Trophoblast cell (in vitro differentiated cells and primary cell): ENCODE data around the gene AK3.

Source experiments
- DNase-seq, 2 donors: peaks; one replicate each; pipeline ENCODE4 v3.0.0-alpha.2; 2016
- H2AFZ ChIP-seq: 2 replicates; pipeline ENCODE4 v1.6.1; 2013; ENCODE audit warnings: low read length, moderate library complexity, mild to moderate bottlenecking; ENCODE audit not compliant: insufficient read depth, poor library complexity
- H2AK5ac ChIP-seq: 2 replicates; pipeline ENCODE4 v1.6.1; 2013; ENCODE audit warnings: mild to moderate bottlenecking, low read length
- H2BK120ac ChIP-seq: 2 replicates; pipeline ENCODE4 v1.6.1; 2013; ENCODE audit warnings: low read length, mild to moderate bottlenecking, moderate library complexity; ENCODE audit not compliant: insufficient read depth, poor library complexity
- H2BK12ac ChIP-seq: 2 replicates; pipeline ENCODE4 v1.6.1; 2013; ENCODE audit warnings: mild to moderate bottlenecking, low read length, moderate library complexity
- H2BK5ac ChIP-seq: 2 replicates; pipeline ENCODE4 v1.6.1; 2013; ENCODE audit warnings: low read length, low read depth, moderate library complexity, mild to moderate bottlenecking; ENCODE audit not compliant: poor library complexity
- H3K14ac ChIP-seq: 2 replicates; pipeline ENCODE4 v1.6.1; 2013; ENCODE audit warnings: mild to moderate bottlenecking, low read length
- H3K18ac ChIP-seq: 2 replicates; pipeline ENCODE4 v1.6.1; 2013; ENCODE audit warnings: mild to moderate bottlenecking, low read length
- H3K23ac ChIP-seq: 2 replicates; pipeline ENCODE4 v1.6.1; 2013; ENCODE audit warnings: low read length
- H3K27ac ChIP-seq: 2 replicates; pipeline ENCODE4 v1.5.1; 2013; ENCODE audit warnings: low read depth, mild to moderate bottlenecking, inconsistent platforms, low read length, moderate library complexity
- H3K27me3 ChIP-seq: 2 replicates; pipeline ENCODE4 v1.6.1; 2013; ENCODE audit warnings: inconsistent platforms, mild to moderate bottlenecking, low read length, moderate library complexity; ENCODE audit not compliant: insufficient read depth
- H3K36me3 ChIP-seq, 2 experiments: 1 replicate in 1 of 2; 2 replicates in 1 of 2; pipeline ENCODE4 v1.6.1; 2013; ENCODE audit warnings: low read length in 2 of 2, mild to moderate bottlenecking in 2 of 2, moderate library complexity in 1 of 2; ENCODE audit not compliant: insufficient read depth in 2 of 2, control insufficient read depth in 1 of 2
- H3K4ac ChIP-seq: 2 replicates; pipeline ENCODE4 v1.6.1; 2013; ENCODE audit warnings: low read depth, mild to moderate bottlenecking, low read length, moderate library complexity
- H3K4me1 ChIP-seq, 2 experiments: 1 replicate in 1 of 2; 2 replicates in 1 of 2; pipeline ENCODE4 v1.6.1; 2013; ENCODE audit warnings: low read length in 2 of 2, mild to moderate bottlenecking in 2 of 2, moderate library complexity in 1 of 2; ENCODE audit not compliant: insufficient read depth in 2 of 2, control insufficient read depth in 1 of 2
- H3K4me2 ChIP-seq: 2 replicates; pipeline ENCODE4 v1.6.1; 2013; ENCODE audit warnings: inconsistent platforms, mild to moderate bottlenecking, low read length, moderate library complexity
- H3K4me3 ChIP-seq: 2 replicates; pipeline ENCODE4 v1.5.1; 2013; ENCODE audit warnings: mild to moderate bottlenecking, low read depth, low read length, inconsistent platforms
- H3K79me1 ChIP-seq: one replicate; pipeline ENCODE4 v1.6.1; 2013; ENCODE audit warnings: low read length
- H3K79me2 ChIP-seq: 2 replicates; pipeline ENCODE4 v1.6.1; 2013; ENCODE audit warnings: low read length, mild to moderate bottlenecking; ENCODE audit not compliant: control insufficient read depth, insufficient read depth, poor library complexity
- H3K9ac ChIP-seq: 2 replicates; pipeline ENCODE4 v1.6.1; 2013; ENCODE audit warnings: mild to moderate bottlenecking, low read length
- H3K9me3 ChIP-seq: 2 replicates; pipeline ENCODE4 v1.6.1; 2013; ENCODE audit warnings: low read depth, mild to moderate bottlenecking, control low read depth, inconsistent platforms, low read length; ENCODE audit not compliant: insufficient read depth
- H4K12ac ChIP-seq: 2 replicates; pipeline ENCODE4 v1.6.1; 2013; ENCODE audit warnings: low read depth, mild to moderate bottlenecking, low read length, moderate library complexity
- H4K8ac ChIP-seq: 2 replicates; pipeline ENCODE4 v1.6.1; 2013; ENCODE audit warnings: low read depth, mild to moderate bottlenecking, low read length, moderate library complexity
- H4K91ac ChIP-seq: one replicate; pipeline ENCODE4 v1.6.1; 2013; ENCODE audit warnings: low read depth, mild to moderate bottlenecking, low read length, moderate library complexity
- WGBS: extraction: QIAGEN DNeasy Blood & Tissue Kit; methylation state at CpG from one replicate; pipeline ENCODE4 v1.1.7; 2013; ENCODE audit warnings: missing lambda C conversion rate; ENCODE audit not compliant: insufficient read length, insufficient coverage; ENCODE audit errors: extremely low coverage; 5-methylcytosine and 5-hydroxymethylcytosine counted together

The AK3 gene

GRCh38 chr9:4684820-4685219 is 56.2 kb downstream of the AK3 start:
- H2BK5ac ChIP-seq, result no peak overlapping the region
- DNase-seq, result no peak
- H3K4me2 ChIP-seq, result no peak overlapping the region
- no peaks in the 10 kb centered on the region for H3K4me1 ChIP-seq
- H3K36me3 ChIP-seq, result peaks cover 6 to 7% of the 10 kb centered on the region in 2 experiments
- no peak overlapping the region for H4K8ac ChIP-seq
- no peak overlapping the region for H2BK12ac ChIP-seq
- H4K91ac ChIP-seq, result no peak overlapping the region
- H3K18ac ChIP-seq, result no peak overlapping the region
- H3K4ac ChIP-seq, result no peak overlapping the region
- H2BK120ac ChIP-seq, result no peak overlapping the region
- no peak overlapping the region for H2AFZ ChIP-seq
- WGBS, result no CpG with 5 or more reads among the region's 4 CpGs
- no peak overlapping the region for H4K12ac ChIP-seq
- H3K9ac ChIP-seq, result no peak overlapping the region
- no peaks in the 10 kb centered on the region for H3K9me3 ChIP-seq
- H3K79me2 ChIP-seq, result peaks cover 2% of the 10 kb centered on the region
- no peaks in the 10 kb centered on the region for H3K27me3 ChIP-seq
- H3K23ac ChIP-seq, result no peak overlapping the region
- no peak overlapping the region for H3K4me3 ChIP-seq
- H3K27ac ChIP-seq, result no peak overlapping the region
- H2AK5ac ChIP-seq, result no peak overlapping the region
- H3K79me1 ChIP-seq, result peaks cover 1% of the 10 kb centered on the region
- H3K14ac ChIP-seq, result no peak overlapping the region

DNA sequence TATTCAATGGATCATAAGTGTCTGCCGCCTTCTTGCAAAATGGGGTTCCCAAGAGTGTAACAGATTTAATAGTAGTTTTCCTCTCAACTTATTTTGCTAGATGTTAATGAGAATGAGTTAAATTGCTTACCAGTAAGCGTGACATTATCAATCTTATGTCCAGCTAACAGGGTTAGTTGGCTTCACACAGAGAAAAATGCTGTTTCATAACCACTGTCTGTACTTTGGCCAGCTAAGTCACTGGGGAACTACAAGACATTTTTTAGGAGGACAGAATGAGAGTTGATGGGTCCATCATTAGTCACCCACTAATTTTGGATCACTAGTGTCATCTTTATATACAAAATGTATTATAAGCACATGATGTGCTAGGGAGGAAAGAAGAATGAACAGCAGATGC is 60.3 kb downstream of the AK3 start:
- Histone ChIP-seq H2AFZ (no peak overlapping the region), H2BK5ac (no peak overlapping the region), H3K36me3 (peaks cover under 1 to 3% of the 10 kb centered on the region in 2 experiments), H3K79me1 (peaks cover 12% of the 10 kb centered on the region), H2AK5ac (no peak overlapping the region), H3K27me3 (no peaks in the 10 kb centered on the region), H3K23ac (no peak overlapping the region), H3K9me3 (no peaks in the 10 kb centered on the region), H4K91ac (no peak overlapping the region), H3K79me2 (peaks cover 7% of the 10 kb centered on the region), H3K4me2 (peak overlapping the region; percentile 87), H3K4me1 (no peaks in the 10 kb centered on the region), H4K12ac (no peak overlapping the region), H3K9ac (no peak overlapping the region), H2BK12ac (no peak overlapping the region), H3K18ac (no peak overlapping the region), H3K4ac (no peak overlapping the region), H4K8ac (no peak overlapping the region), H3K27ac (no peak overlapping the region), H3K14ac (no peak overlapping the region), H3K4me3 (no peak overlapping the region), H2BK120ac (no peak overlapping the region)
- peak in 1 of 2 donors; percentile 26 for DNase-seq
- no CpG with 5 or more reads among the region's 2 CpGs for WGBS

DNA sequence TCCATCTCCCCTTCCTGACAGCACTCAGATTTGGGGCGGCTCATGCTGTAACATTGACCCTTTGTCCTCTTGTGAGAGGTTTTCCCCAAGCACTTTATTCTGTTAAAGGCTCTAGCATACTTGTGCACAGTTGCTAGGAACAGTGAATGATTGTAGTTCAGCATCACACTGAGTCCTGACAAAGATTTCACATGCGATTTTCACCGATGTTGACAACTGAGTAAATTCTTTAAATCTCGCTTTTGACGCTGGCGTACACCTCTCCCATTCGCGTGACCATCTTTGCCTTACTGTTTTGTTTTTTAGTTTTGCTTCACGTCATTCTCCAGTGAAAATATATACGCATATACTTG is 60.9 kb downstream of the AK3 start:
- peak in 1 of 2 donors; percentile 15 for DNase-seq
- Histone ChIP-seq H3K27ac (peak overlapping the region; percentile 85), H4K91ac (peak overlapping the region; percentile 81), H3K4me2 (peak overlapping the region; percentile 87), H3K79me2 (peaks cover 7% of the 10 kb centered on the region), H3K36me3 (peaks cover 0 to 2% of the 10 kb centered on the region in 2 experiments), H2AK5ac (no peak overlapping the region), H3K9ac (peak overlapping the region; percentile 87), H4K8ac (peak overlapping the region; percentile 95), H3K18ac (peak overlapping the region; percentile 55), H4K12ac (peak overlapping the region; percentile 81), H2BK12ac (no peak overlapping the region), H3K23ac (no peak overlapping the region), H3K79me1 (peaks cover 12% of the 10 kb centered on the region), H3K4me3 (peak overlapping the region; percentile 87), H3K4me1 (no peaks in the 10 kb centered on the region), H2BK120ac (no peak overlapping the region), H3K9me3 (no peaks in the 10 kb centered on the region), H2AFZ (peak overlapping the region; percentile 78), H3K27me3 (no peaks in the 10 kb centered on the region), H3K4ac (no peak overlapping the region), H3K14ac (peak overlapping the region; percentile 34), H2BK5ac (no peak overlapping the region)
- no CpG with 5 or more reads among the region's 10 CpGs for WGBS

- H3K14ac ChIP-seq, result peak within 1 kb of the TSS; percentile 91
- no peaks in the 10 kb centered on the region for H3K36me3 ChIP-seq
- H2BK120ac ChIP-seq, result peak within 1 kb of the TSS; percentile 85
- H4K8ac ChIP-seq, result peak within 1 kb of the TSS; percentile 96
- H2AFZ ChIP-seq, result peak within 1 kb of the TSS; percentile 78
- peak within 1 kb of the TSS; percentile 92 for H4K12ac ChIP-seq
- no peaks in the 10 kb centered on the region for H3K4me1 ChIP-seq
- peak within 1 kb of the TSS; percentile 34 for H2AK5ac ChIP-seq
- H3K4me2 ChIP-seq, result peak within 1 kb of the TSS; percentile 87
- peak; percentile 95 to 98 for DNase-seq
- peak within 1 kb of the TSS; percentile 81 for H4K91ac ChIP-seq
- peak within 1 kb of the TSS; percentile 83 for H2BK5ac ChIP-seq
- H3K9me3 ChIP-seq, result no peaks in the 10 kb centered on the region
- WGBS, result no CpG with 5 or more reads among the region's 66 CpGs
- no peak within 1 kb of the TSS for H3K23ac ChIP-seq
- H3K18ac ChIP-seq, result peak within 1 kb of the TSS; percentile 77
- H3K79me1 ChIP-seq, result peaks cover 12% of the 10 kb centered on the region
- H3K27ac ChIP-seq, result peak within 1 kb of the TSS; percentile 93
- peak within 1 kb of the TSS; percentile 60 for H3K4ac ChIP-seq
- peak within 1 kb of the TSS; percentile 87 for H3K9ac ChIP-seq
- H3K4me3 ChIP-seq, result peak within 1 kb of the TSS; percentile 87
- no peak within 1 kb of the TSS for H2BK12ac ChIP-seq
- H3K27me3 ChIP-seq, result no peaks in the 10 kb centered on the region
- H3K79me2 ChIP-seq, result peaks cover 7% of the 10 kb centered on the region
Observed at GRCh38 chr9:4679268-4680172, 61.5 kb downstream of the AK3 start, which contains the start of gene CDC37L1. CDC37L1 (plus strand) TSS chr9:4679569; CDS start chr9:4679768, 199 bp downstream.
